ENCODE data around the gene TIAM1.
"Not testable (repeated sequence)": the region's sequence is repeated elsewhere in the genome, so short reads cannot be mapped to it uniquely, and the experiment has no call there.

TIAM1 gene

DNA sequence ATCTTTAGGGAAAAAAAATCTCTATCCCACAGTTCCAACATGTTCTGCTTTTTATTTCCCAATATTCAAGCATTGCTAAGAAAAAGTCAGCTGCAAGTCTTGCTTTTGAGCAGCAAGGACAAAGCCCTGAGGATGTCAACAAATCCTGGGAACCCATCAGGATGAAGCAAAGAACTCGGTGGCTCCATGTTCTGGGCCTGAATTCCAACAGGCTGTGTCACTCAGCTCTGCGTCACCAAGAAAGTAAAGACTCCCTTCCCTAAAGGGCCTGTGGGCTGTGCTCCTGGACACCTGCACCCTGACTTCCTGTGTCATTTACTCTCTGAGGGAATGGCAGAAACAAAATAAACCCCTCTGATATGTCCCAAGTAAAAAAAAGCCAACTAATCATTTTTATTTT, 95.5 kb downstream of the TIAM1 start:
- H3K9me3 ChIP-seq (ENCODE audit: low read length) = peaks cover 8% of the 10 kb centered on the region
- peaks cover 2% of the 10 kb centered on the region for H3K36me3 ChIP-seq (ENCODE audit: insufficient read depth, low read length)
- H3K27me3 ChIP-seq (ENCODE audit: insufficient read depth, low read length) = no peaks in the 10 kb centered on the region
- H3K4me3 ChIP-seq (ENCODE audit: low read length) = no peak overlapping the region
- H2AFZ ChIP-seq (ENCODE audit: low read depth, low read length) = no peak overlapping the region
- no peaks in the 10 kb centered on the region for H3K4me1 ChIP-seq (ENCODE audit: insufficient read depth, low read length)

DNA sequence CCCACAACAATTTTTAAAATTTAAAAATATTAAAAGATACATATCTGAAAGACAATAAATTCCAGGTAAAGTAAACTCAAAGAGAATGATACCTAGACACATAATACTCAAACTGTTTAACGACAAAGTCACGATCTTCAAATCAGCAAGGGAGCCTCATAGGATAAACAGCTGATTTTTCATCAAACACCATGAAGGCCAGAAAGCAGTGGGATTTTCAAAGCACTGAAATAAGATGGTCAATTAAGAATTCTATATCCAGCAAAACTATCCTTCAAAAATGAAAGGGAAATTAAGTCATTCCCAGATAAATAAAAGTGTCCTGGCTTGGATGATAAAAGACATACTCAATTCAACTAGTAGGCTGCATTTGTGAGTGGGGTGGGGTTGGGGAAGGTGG, 100.5 kb downstream of the TIAM1 start:
- Histone ChIP-seq H3K4me1 (ENCODE audit: insufficient read depth, low read length) (no peaks in the 10 kb centered on the region), H3K9me3 (ENCODE audit: low read length) (peaks cover 17% of the 10 kb centered on the region), H3K36me3 (ENCODE audit: insufficient read depth, low read length) (peaks cover 2% of the 10 kb centered on the region), H3K4me3 (ENCODE audit: low read length) (no peak overlapping the region), H2AFZ (ENCODE audit: low read depth, low read length) (no peak overlapping the region), H3K27me3 (ENCODE audit: insufficient read depth, low read length) (no peaks in the 10 kb centered on the region)

DNA sequence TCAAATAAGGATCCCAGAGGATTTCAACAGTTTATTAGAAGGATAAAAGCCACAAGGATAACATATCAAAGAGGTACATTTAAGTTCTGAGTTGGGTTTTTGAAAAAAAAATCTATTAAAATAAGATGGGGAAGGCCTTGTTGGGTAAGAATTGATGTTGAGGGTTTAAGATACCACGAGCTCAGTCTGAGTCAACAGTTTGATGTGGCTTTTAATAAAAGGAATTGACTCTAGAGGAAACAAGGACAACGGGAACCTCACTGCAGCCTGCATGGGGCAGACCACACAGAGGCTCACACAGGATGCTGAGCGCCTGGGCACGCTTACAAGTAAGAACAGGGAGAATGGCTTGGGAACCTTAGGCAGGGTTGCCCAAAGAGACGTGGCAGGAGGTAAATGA, 107.5 kb downstream of the TIAM1 start:
- H3K4me3 ChIP-seq (ENCODE audit: low read length) = no peak overlapping the region
- H3K27me3 ChIP-seq (ENCODE audit: insufficient read depth, low read length) = no peaks in the 10 kb centered on the region
- no peaks in the 10 kb centered on the region for H3K36me3 ChIP-seq (ENCODE audit: insufficient read depth, low read length)
- no peak overlapping the region for H2AFZ ChIP-seq (ENCODE audit: low read depth, low read length)
- peaks cover 2% of the 10 kb centered on the region for H3K4me1 ChIP-seq (ENCODE audit: insufficient read depth, low read length)
- H3K9me3 ChIP-seq (ENCODE audit: low read length) = peaks cover 8% of the 10 kb centered on the region

DNA sequence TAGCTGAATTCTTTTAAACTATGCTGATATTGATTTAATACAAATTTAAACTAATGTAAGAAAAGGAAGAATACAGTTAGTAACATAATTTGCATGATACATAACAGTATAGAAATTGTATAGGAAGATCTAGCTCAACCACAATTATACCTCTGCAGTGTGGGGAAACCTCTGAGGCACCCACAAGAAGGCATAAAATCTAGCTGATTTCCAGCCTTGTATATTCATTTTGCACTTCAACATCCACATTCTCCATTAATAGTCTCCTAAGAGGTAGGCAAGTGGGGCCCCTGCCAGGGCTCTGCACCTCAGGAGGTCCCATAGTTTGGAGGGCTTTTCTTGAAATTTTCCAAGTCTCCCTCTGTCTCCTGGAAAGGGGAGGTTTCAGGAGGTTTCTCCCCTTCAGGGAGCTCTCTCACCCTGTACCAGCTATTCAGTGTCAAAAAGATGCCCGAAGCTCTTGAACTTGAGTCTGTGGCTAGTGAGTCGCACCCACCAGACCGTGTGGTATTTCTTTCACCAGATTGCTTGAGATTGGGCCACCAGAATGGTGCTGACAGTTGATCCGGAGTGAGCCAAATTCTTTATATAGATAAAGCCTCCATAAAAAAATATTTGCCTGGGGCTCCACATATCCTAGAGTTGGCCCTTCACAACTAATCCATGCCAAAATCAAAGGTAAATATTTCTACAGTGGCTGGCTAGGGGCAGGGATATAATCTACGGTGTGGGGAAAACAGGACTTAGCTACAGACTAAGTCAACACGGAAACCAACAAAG, 108.2 kb downstream of the TIAM1 start:
- Histone ChIP-seq H2AFZ (ENCODE audit: low read depth, low read length) (no peak overlapping the region), H3K36me3 (ENCODE audit: insufficient read depth, low read length) (no peaks in the 10 kb centered on the region), H3K4me1 (ENCODE audit: insufficient read depth, low read length) (peaks cover 5% of the 10 kb centered on the region), H3K9me3 (ENCODE audit: low read length) (peaks cover 8% of the 10 kb centered on the region), H3K27me3 (ENCODE audit: insufficient read depth, low read length) (no peaks in the 10 kb centered on the region), H3K4me3 (ENCODE audit: low read length) (no peak overlapping the region)

DNA sequence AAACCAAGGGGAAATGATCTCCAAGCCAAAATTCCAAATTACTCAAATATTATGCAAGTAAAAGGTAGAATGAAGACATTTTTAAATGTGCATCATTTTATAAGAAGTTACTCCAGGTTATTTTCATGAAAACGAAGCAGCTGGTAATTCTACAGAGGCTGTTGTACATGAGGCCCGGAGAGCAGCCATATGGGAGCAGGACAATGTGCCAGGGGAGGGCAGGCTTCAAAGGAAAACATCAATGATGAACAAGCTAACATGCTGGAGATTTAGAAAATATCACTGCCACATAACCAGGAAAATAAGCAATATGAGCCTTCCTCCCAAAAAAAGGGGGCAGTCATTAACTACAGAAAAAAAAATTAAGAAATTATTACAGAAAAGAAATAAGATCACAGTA, 109.1 kb downstream of the TIAM1 start:
- H3K4me3 ChIP-seq (ENCODE audit: low read length) = no peak overlapping the region
- H2AFZ ChIP-seq (ENCODE audit: low read depth, low read length) = no peak overlapping the region
- H3K27me3 ChIP-seq (ENCODE audit: insufficient read depth, low read length) = no peaks in the 10 kb centered on the region
- peaks cover 2% of the 10 kb centered on the region for H3K9me3 ChIP-seq (ENCODE audit: low read length)
- peaks cover 5% of the 10 kb centered on the region for H3K4me1 ChIP-seq (ENCODE audit: insufficient read depth, low read length)
- H3K36me3 ChIP-seq (ENCODE audit: insufficient read depth, low read length) = no peaks in the 10 kb centered on the region

DNA sequence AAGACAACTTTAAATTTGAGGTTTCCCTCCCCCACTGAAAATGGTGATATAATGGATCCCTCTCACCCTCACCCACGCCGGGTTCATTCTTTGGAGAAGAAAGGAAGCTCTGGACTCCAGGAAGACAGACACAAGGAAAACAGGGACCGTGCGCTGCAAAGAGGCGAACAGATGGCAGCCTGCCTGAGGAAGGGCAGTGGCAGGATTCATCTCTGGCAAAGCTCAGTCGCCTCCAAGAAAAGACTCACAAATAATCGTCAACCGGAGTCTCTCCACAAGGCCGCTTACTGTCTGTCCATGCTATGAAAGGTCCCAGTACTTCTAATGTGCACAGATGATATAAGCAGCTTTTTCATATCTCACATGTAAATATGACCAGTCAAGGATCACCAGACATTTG, 110.3 kb downstream of the TIAM1 start:
- Histone ChIP-seq H3K9me3 (ENCODE audit: low read length) (peaks cover 2% of the 10 kb centered on the region), H2AFZ (ENCODE audit: low read depth, low read length) (no peak overlapping the region), H3K4me3 (ENCODE audit: low read length) (no peak overlapping the region), H3K27me3 (ENCODE audit: insufficient read depth, low read length) (no peaks in the 10 kb centered on the region), H3K36me3 (ENCODE audit: insufficient read depth, low read length) (no peaks in the 10 kb centered on the region), H3K4me1 (ENCODE audit: insufficient read depth, low read length) (peaks cover 5% of the 10 kb centered on the region)

DNA sequence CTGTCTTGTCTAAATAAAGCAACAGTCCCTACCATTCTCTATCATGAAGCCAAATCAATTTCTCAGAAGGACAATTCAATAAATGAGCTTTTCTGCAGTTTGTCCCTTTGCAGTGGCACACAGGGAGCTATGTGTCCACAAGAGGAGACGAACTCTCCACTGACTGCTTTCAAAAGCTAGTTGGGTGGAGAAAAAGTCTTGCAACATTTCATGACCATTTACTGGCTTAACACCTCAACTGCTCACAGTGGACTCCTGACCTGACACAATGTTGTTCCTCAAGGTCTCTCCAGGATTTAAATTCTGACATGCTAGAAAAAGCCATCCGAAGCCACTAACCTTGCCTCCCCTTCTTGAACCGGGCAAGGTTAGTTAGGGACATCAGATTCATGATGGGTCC, 111.7 kb downstream of the TIAM1 start:
- Histone ChIP-seq H3K4me3 (ENCODE audit: low read length) (no peak overlapping the region), H3K9me3 (ENCODE audit: low read length) (peaks cover 2% of the 10 kb centered on the region), H3K36me3 (ENCODE audit: insufficient read depth, low read length) (no peaks in the 10 kb centered on the region), H3K4me1 (ENCODE audit: insufficient read depth, low read length) (peaks cover 5% of the 10 kb centered on the region), H2AFZ (ENCODE audit: low read depth, low read length) (no peak overlapping the region), H3K27me3 (ENCODE audit: insufficient read depth, low read length) (no peaks in the 10 kb centered on the region)

DNA sequence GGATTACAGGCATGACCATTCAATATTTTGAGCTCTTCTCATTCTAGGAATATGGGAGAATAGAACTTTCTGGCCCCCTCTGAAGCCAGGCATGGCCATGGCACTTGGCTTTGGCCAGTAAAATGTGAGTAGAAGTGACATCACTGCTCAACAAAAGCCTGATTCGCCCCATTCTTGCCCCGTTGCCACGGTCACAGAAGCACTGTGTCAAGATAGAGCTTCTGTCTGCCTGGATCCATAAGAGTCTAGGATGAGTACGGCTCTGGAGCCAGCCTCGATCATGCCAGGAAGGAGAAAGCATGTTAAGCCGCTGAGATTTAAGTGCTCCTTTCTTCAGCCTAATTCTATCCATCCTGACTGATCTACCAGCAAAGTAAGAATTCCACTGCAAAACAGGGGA, 113.1 kb downstream of the TIAM1 start:
- H3K27me3 ChIP-seq (ENCODE audit: insufficient read depth, low read length) = no peaks in the 10 kb centered on the region
- H3K4me3 ChIP-seq (ENCODE audit: low read length) = no peak overlapping the region
- H3K36me3 ChIP-seq (ENCODE audit: insufficient read depth, low read length) = no peaks in the 10 kb centered on the region
- H3K9me3 ChIP-seq (ENCODE audit: low read length) = peaks cover 2% of the 10 kb centered on the region
- no peak overlapping the region for H2AFZ ChIP-seq (ENCODE audit: low read depth, low read length)
- peaks cover 5% of the 10 kb centered on the region for H3K4me1 ChIP-seq (ENCODE audit: insufficient read depth, low read length)

DNA sequence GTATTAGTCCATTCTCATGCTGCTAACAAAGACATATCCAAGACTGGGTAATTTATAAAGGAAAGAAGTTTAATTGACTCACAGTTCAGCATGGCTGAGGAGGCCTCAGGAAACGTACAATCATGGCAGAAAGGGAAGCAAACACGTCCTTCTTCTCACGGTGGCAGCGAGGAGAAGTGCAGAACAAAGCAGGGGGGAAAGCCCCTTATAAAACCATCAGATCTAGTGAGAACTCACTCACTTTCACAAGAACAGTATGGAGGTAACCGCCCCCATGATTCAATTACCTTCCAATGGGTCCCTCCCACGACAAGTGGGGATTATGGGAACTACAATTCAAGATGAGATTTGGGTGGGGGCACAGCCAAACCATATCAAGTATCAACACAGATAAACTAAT, 115.3 kb downstream of the TIAM1 start:
- H3K4me3 ChIP-seq (ENCODE audit: low read length); H3K36me3 ChIP-seq (ENCODE audit: insufficient read depth, low read length); H3K9me3 ChIP-seq (ENCODE audit: low read length); H3K4me1 ChIP-seq (ENCODE audit: insufficient read depth, low read length); H2AFZ ChIP-seq (ENCODE audit: low read depth, low read length); H3K27me3 ChIP-seq (ENCODE audit: insufficient read depth, low read length): not testable (repeated sequence)

DNA sequence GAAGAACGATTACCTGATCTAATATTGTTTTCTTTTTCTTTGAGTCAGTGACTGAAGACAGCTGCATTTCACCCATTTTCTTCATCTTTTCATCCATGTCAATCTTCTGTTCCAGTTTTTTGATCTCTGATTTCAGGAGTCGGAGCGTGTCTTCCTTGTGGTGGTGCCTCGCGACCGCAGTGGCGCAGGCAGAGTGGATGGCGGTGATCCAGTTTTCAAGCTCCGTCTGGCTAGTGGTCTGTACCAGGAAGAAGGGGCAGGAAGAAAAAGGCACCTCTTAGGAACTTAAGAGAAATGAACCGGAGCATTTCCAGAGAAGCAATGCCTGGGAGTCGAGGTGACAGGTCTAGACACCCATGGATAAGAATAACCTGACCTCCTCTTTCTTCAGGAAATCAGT, 118.3 kb downstream of the TIAM1 start:
- peaks cover 8% of the 10 kb centered on the region for H3K4me1 ChIP-seq (ENCODE audit: insufficient read depth, low read length)
- H3K27me3 ChIP-seq (ENCODE audit: insufficient read depth, low read length) = no peaks in the 10 kb centered on the region
- H3K9me3 ChIP-seq (ENCODE audit: low read length) = no peaks in the 10 kb centered on the region
- H2AFZ ChIP-seq (ENCODE audit: low read depth, low read length) = no peak overlapping the region
- H3K36me3 ChIP-seq (ENCODE audit: insufficient read depth, low read length) = peaks cover 3% of the 10 kb centered on the region
- no peak overlapping the region for H3K4me3 ChIP-seq (ENCODE audit: low read length)

DNA sequence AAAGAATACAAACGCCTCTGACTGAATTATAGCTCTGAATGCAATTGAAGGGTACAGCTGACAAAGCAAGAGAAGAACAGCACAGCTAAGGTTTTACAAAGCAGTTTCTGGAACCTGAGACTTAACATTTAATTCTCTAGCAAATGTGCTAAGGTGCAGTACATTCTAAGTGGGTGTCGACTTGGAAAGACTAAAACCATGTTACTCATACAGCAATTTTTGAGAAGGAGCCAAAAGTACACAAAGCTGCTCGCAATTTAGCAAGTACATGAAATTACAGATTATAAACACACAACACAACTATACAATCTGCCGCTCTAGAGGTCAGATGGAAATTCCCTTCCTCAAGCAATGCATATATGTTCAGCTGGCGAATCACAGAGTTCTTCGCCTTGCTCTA, 121.9 kb downstream of the TIAM1 start:
- no peak overlapping the region for H3K4me3 ChIP-seq (ENCODE audit: low read length)
- peaks cover 3% of the 10 kb centered on the region for H3K36me3 ChIP-seq (ENCODE audit: insufficient read depth, low read length)
- H3K27me3 ChIP-seq (ENCODE audit: insufficient read depth, low read length) = no peaks in the 10 kb centered on the region
- H2AFZ ChIP-seq (ENCODE audit: low read depth, low read length) = no peak overlapping the region
- H3K4me1 ChIP-seq (ENCODE audit: insufficient read depth, low read length) = peaks cover 14% of the 10 kb centered on the region
- no peaks in the 10 kb centered on the region for H3K9me3 ChIP-seq (ENCODE audit: low read length)

DNA sequence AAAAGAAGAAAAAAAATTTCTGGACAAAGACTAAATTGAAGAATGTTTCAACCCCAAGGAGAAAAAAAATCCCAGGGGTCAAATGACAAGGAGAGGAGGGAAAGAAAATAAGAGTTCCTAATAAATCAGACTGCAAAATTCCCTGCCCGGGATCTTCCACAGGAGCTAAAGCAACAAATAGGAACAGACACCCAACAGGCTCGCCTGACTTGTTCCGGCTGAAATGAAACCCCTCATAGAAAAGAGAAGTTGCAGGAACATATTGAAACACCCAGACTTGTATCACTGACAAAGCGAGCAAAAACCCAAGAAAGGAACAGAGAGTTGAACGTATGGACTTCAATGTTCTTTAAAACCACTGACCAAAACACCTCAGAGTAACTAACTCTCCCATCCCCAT, 123.0 kb downstream of the TIAM1 start:
- Histone ChIP-seq H3K36me3 (ENCODE audit: insufficient read depth, low read length) (peaks cover 3% of the 10 kb centered on the region), H3K4me3 (ENCODE audit: low read length) (no peak overlapping the region), H3K4me1 (ENCODE audit: insufficient read depth, low read length) (peaks cover 14% of the 10 kb centered on the region), H3K27me3 (ENCODE audit: insufficient read depth, low read length) (no peaks in the 10 kb centered on the region), H2AFZ (ENCODE audit: low read depth, low read length) (no peak overlapping the region), H3K9me3 (ENCODE audit: low read length) (no peaks in the 10 kb centered on the region)

DNA sequence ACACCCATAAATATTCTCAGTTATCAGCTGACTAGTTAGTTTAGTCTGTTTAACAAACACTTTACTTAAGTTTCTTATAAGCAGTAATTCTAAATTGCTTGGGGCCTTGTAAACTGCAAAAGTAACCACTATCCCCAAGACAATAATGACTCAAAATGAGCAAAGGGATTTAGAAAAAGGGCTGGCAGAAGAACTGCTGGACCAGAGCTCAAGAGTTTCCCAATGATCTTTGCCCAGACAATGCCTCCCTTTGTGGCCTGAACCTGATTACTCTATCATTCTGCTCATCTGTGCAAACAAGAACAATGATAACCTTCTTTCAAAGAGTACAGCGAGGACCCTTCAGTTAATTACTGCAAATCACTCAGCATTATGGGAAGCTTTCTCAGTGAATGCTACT, 123.5 kb downstream of the TIAM1 start:
- peaks cover 3% of the 10 kb centered on the region for H3K36me3 ChIP-seq (ENCODE audit: insufficient read depth, low read length)
- no peak overlapping the region for H3K4me3 ChIP-seq (ENCODE audit: low read length)
- H3K9me3 ChIP-seq (ENCODE audit: low read length) = no peaks in the 10 kb centered on the region
- H3K27me3 ChIP-seq (ENCODE audit: insufficient read depth, low read length) = no peaks in the 10 kb centered on the region
- peaks cover 14% of the 10 kb centered on the region for H3K4me1 ChIP-seq (ENCODE audit: insufficient read depth, low read length)
- no peak overlapping the region for H2AFZ ChIP-seq (ENCODE audit: low read depth, low read length)

All from neuron (in vitro differentiated cells).